HEK293 (cell line): ENCODE results near the gene RAB1A.
"Not testable (repeated sequence)": the region's sequence is repeated elsewhere in the genome, so short reads cannot be mapped to it uniquely, and the experiment has no call there.

Experiments
- CTCF ChIA-PET: fragments of 350-600 bp; formaldehyde crosslinking; extraction: SDS; loops from one replicate; lab custom pipeline; 2021; ENCODE audit warnings: antibody characterized with exemption; lab: Yijun Ruan, JAX
- POLR2A ChIA-PET: fragments of 300-600 bp; formaldehyde crosslinking; extraction: SDS; loops from one replicate; lab custom pipeline; 2020; ENCODE audit warnings: antibody characterized with exemption, inconsistent platforms; lab: Yijun Ruan, JAX
- H3K27ac ChIP-seq: fragments of 200-500 bp; sonication (Bioruptor generic); 2 replicates; pipeline ENCODE4 v1.5.1; 2014; ENCODE audit warnings: low read depth, low read length, control low read depth, inconsistent platforms; ENCODE audit errors: extremely low read depth
- H3K36me3 ChIP-seq, 2 experiments: fragments of 200-500 bp in 1 of 2; sonication (Bioruptor generic) in 1 of 2; 1 replicate in 1 of 2; 2 replicates in 1 of 2; pipeline ENCODE4 v1.5.1; 2014 to 2017; ENCODE audit warnings: inconsistent platforms in 2 of 2, low read length in 2 of 2; ENCODE audit not compliant: control insufficient read depth in 2 of 2, insufficient read depth in 1 of 2
- H3K4me1 ChIP-seq: fragments of 200-500 bp; sonication (Bioruptor generic); 2 replicates; pipeline ENCODE4 v1.5.1; 2014; ENCODE audit warnings: mild to moderate bottlenecking, low read length, inconsistent platforms; ENCODE audit not compliant: control insufficient read depth, insufficient read depth
- H3K4me3 ChIP-seq: 2 replicates; pipeline ENCODE4 v1.5.1; 2011; ENCODE audit warnings: low read depth, mild to moderate bottlenecking, control low read depth, low read length, moderate library complexity
- H3K9me3 ChIP-seq: fragments of 200-500 bp; sonication (Bioruptor generic); 2 replicates; pipeline ENCODE4 v1.5.1; 2014; ENCODE audit warnings: low read depth, low read length, inconsistent platforms; ENCODE audit not compliant: control insufficient read depth, insufficient read depth
- GLIS1 ChIP-seq: fragments of 450-650 bp; formaldehyde crosslinking; IDR thresholded peaks from 2 replicates; pipeline ENCODE4 v1.5.1; 2016; ENCODE audit warnings: missing biosample characterization, missing genetic modification characterization
- KLF9 ChIP-seq: fragments of 450-650 bp; formaldehyde crosslinking; IDR thresholded peaks from 2 replicates; pipeline ENCODE4 v1.5.1; 2016; ENCODE audit warnings: missing biosample characterization, missing genetic modification characterization, low read depth
- ZBTB1 ChIP-seq: fragments of 450-650 bp; formaldehyde crosslinking; IDR thresholded peaks from 2 replicates; pipeline ENCODE4 v1.5.1; 2016; ENCODE audit warnings: missing biosample characterization, missing genetic modification characterization
- ZBTB21 ChIP-seq: fragments of 450-650 bp; formaldehyde crosslinking; IDR thresholded peaks from 2 replicates; pipeline ENCODE4 v1.5.1; 2017; ENCODE audit warnings: missing biosample characterization, missing genetic modification characterization
- ZNF16 ChIP-seq: fragments of 450-650 bp; formaldehyde crosslinking; IDR thresholded peaks from 2 replicates; pipeline ENCODE4 v1.5.1; 2016; ENCODE audit warnings: low read depth, missing biosample characterization, missing genetic modification characterization
- ZNF248 ChIP-seq: fragments of 450-650 bp; formaldehyde crosslinking; IDR thresholded peaks from 2 replicates; pipeline ENCODE4 v1.5.1; 2017; ENCODE audit warnings: missing biosample characterization, missing genetic modification characterization
- ZNF302 ChIP-seq: fragments of 450-650 bp; formaldehyde crosslinking; IDR thresholded peaks from 2 replicates; pipeline ENCODE4 v1.5.1; 2016; ENCODE audit warnings: missing biosample characterization, missing genetic modification characterization, low read depth
- ZNF366 ChIP-seq: fragments of 450-650 bp; formaldehyde crosslinking; conservative IDR thresholded peaks from 2 replicates; pipeline ENCODE4 v1.5.1; 2016; ENCODE audit warnings: missing biosample characterization, missing genetic modification characterization
- ZNF501 ChIP-seq: fragments of 450-650 bp; formaldehyde crosslinking; IDR thresholded peaks from 2 replicates; pipeline ENCODE4 v1.5.1; 2016; ENCODE audit warnings: missing biosample characterization, missing genetic modification characterization
- ZNF623 ChIP-seq: fragments of 450-650 bp; formaldehyde crosslinking; IDR thresholded peaks from 2 replicates; pipeline ENCODE4 v1.5.1; 2016; ENCODE audit warnings: missing biosample characterization, missing genetic modification characterization
- ZNF768 ChIP-seq: fragments of 450-650 bp; formaldehyde crosslinking; IDR thresholded peaks from 2 replicates; pipeline ENCODE4 v1.5.1; 2018; ENCODE audit warnings: missing biosample characterization, mild to moderate bottlenecking, missing genetic modification characterization
- TF ChIP-seq, protein P1 (sequence below): fragments of 450-650 bp; formaldehyde crosslinking; IDR thresholded peaks from 2 replicates; pipeline ENCODE4 v1.5.1; 2017; ENCODE audit warnings: missing biosample characterization, missing genetic modification characterization
- TF ChIP-seq, protein P2 (sequence below): fragments of 450-650 bp; formaldehyde crosslinking; IDR thresholded peaks from 2 replicates; pipeline ENCODE4 v1.5.1; 2016; ENCODE audit warnings: missing biosample characterization, missing genetic modification characterization
- TF ChIP-seq, protein P3 (sequence below): fragments of 450-650 bp; formaldehyde crosslinking; IDR thresholded peaks from 2 replicates; pipeline ENCODE4; 2016; ENCODE audit warnings: missing biosample characterization, missing genetic modification characterization
- TF ChIP-seq, protein P4 (sequence below): fragments of 450-650 bp; formaldehyde crosslinking; IDR thresholded peaks from 2 replicates; pipeline ENCODE4 v1.5.1; 2017; ENCODE audit warnings: missing biosample characterization, missing genetic modification characterization
- TF ChIP-seq, protein P5 (sequence below): fragments of 450-650 bp; formaldehyde crosslinking; optimal IDR thresholded peaks from 2 replicates; pipeline ENCODE3; 2016; ENCODE audit warnings: missing biosample characterization, mild to moderate bottlenecking, missing genetic modification characterization
- TF ChIP-seq, protein P6 (sequence below): fragments of 450-650 bp; formaldehyde crosslinking; IDR thresholded peaks from 2 replicates; pipeline ENCODE4 v1.5.1; 2016; ENCODE audit warnings: missing biosample characterization, missing genetic modification characterization
- TF ChIP-seq, protein P7 (sequence below): fragments of 450-650 bp; formaldehyde crosslinking; IDR thresholded peaks from 2 replicates; pipeline ENCODE4 v1.5.1; 2017; ENCODE audit warnings: missing biosample characterization, missing genetic modification characterization

RAB1A gene

DNA sequence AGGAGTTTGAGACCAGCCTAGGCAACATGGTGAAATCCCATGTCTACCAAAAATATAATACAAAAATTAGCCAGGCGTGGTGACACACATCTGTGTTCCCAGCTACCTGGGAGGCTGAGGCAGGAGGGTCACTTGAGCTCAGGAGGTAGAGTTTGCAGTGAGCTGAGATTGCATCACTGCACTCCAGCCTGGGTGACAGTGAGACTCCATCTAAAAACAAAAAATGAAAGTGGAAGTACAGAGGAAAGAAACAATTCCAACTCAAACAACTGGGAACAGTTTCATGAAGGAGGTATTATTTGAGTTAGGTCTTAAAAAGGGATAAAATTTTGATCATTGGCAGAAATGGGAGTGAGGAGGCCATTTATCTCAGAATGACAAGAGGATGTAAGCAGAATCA lies 6.3 kb upstream of the RAB1A start (continued):
- TF ChIP-seq, protein P1, sequence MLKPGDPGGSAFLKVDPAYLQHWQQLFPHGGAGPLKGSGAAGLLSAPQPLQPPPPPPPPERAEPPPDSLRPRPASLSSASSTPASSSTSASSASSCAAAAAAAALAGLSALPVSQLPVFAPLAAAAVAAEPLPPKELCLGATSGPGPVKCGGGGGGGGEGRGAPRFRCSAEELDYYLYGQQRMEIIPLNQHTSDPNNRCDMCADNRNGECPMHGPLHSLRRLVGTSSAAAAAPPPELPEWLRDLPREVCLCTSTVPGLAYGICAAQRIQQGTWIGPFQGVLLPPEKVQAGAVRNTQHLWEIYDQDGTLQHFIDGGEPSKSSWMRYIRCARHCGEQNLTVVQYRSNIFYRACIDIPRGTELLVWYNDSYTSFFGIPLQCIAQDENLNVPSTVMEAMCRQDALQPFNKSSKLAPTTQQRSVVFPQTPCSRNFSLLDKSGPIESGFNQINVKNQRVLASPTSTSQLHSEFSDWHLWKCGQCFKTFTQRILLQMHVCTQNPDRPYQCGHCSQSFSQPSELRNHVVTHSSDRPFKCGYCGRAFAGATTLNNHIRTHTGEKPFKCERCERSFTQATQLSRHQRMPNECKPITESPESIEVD (tag by site-specific recombination): no peak
- TF ChIP-seq, protein P2, sequence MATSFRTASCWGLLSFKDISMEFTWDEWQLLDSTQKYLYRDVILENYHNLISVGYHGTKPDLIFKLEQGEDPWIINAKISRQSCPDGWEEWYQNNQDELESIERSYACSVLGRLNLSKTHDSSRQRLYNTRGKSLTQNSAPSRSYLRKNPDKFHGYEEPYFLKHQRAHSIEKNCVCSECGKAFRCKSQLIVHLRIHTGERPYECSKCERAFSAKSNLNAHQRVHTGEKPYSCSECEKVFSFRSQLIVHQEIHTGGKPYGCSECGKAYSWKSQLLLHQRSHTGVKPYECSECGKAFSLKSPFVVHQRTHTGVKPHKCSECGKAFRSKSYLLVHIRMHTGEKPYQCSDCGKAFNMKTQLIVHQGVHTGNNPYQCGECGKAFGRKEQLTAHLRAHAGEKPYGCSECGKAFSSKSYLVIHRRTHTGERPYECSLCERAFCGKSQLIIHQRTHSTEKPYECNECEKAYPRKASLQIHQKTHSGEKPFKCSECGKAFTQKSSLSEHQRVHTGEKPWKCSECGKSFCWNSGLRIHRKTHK (tag by site-specific recombination): no peak
- TF ChIP-seq GLIS1 (tag by site-specific recombination): peak; percentile 50
- TF ChIP-seq, all 188 proteins: peak for 1

DNA sequence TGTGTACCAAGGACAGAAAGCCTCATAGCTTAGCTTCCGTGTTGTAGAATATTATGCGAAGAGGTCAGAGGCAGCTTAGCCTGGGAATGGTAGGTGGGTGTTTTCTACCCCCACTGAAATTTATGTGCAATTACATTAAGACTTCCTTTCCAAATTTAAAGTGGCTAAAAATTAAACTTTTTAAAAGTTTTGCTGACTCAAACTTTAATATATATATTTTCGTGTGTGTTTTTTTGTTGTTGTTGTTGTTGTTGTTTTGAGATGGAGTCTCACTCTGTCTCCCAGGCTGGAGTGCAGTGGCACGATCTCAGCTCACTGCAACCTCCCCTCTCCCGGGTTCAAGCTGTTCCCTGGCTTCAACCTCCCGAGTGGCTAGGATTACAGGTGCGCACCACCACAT lies 4.3 kb upstream of the RAB1A start:
- ChIA-PET POLR2A (interaction anchor here (1.2 to 1.3 kb wide), 2 partner anchors 78 to 93 kb away, joined by 4 to 5 read pairs; partner anchors contain the start of genes ACTR2 and CEP68), CTCF (interaction anchor here (0.6 kb wide), 1 partner anchor 36 kb away, joined by 3 read pairs; no protein-coding TSS in a partner anchor)
- no peak overlapping the region for H3K4me3 ChIP-seq
- TF ChIP-seq ZNF366 (tag by site-specific recombination) (no peak), ZNF302 (tag by site-specific recombination) (no peak), ZNF768 (tag by site-specific recombination) (no peak), ZNF623 (no peak)
- TF ChIP-seq, protein P3, sequence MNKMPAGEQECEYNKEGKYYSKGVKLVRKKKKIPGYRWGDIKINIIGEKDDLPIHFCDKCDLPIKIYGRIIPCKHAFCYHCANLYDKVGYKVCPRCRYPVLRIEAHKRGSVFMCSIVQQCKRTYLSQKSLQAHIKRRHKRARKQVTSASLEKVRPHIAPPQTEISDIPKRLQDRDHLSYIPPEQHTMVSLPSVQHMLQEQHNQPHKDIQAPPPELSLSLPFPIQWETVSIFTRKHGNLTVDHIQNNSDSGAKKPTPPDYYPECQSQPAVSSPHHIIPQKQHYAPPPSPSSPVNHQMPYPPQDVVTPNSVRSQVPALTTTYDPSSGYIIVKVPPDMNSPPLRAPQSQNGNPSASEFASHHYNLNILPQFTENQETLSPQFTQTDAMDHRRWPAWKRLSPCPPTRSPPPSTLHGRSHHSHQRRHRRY: no peak
- TF ChIP-seq, protein P4, sequence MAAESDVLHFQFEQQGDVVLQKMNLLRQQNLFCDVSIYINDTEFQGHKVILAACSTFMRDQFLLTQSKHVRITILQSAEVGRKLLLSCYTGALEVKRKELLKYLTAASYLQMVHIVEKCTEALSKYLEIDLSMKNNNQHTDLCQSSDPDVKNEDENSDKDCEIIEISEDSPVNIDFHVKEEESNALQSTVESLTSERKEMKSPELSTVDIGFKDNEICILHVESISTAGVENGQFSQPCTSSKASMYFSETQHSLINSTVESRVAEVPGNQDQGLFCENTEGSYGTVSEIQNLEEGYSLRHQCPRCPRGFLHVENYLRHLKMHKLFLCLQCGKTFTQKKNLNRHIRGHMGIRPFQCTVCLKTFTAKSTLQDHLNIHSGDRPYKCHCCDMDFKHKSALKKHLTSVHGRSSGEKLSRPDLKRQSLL (tag by site-specific recombination): no peak
- H3K4me1 ChIP-seq: peaks cover 4% of the 10 kb centered on the region; the same call in 1 of the 2 replicates
- H3K9me3 ChIP-seq: no peaks in the 10 kb centered on the region
- H3K27ac ChIP-seq: no peak overlapping the region
- no peaks in the 10 kb centered on the region for H3K36me3 ChIP-seq

DNA sequence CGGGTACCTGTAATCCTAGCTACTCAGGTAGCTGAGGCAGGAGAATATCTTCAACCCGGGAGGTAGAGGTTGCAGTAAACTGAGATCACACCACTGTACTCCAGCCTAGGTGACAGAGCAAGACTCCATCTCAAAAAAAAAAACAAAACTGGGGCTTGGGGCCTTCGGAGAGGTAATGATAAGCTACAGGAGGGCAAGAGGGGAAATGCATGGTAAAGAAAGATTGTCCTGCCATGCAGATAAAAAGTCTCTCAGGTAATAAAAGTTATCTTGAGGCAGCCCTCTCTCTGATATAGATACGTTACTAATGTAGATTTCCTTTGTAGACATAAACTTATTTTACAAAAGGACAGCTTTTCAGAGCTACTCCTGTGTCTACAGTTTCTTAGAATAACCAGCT lies 3.7 kb upstream of the RAB1A start:
- ChIA-PET POLR2A (interaction anchor here (1.3 kb wide), 1 partner anchor 94 kb away, joined by 5 read pairs; the partner anchor contains the start of gene ACTR2), CTCF (interaction anchor here (0.6 kb wide), 1 partner anchor 37 kb away, joined by 3 read pairs; no protein-coding TSS in a partner anchor)
- TF ChIP-seq, protein P5, sequence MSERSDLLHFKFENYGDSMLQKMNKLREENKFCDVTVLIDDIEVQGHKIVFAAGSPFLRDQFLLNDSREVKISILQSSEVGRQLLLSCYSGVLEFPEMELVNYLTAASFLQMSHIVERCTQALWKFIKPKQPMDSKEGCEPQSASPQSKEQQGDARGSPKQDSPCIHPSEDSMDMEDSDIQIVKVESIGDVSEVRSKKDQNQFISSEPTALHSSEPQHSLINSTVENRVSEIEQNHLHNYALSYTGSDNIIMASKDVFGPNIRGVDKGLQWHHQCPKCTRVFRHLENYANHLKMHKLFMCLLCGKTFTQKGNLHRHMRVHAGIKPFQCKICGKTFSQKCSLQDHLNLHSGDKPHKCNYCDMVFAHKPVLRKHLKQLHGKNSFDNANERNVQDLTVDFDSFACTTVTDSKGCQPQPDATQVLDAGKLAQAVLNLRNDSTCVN (tag by site-specific recombination): no peak
- TF ChIP-seq, protein P6, sequence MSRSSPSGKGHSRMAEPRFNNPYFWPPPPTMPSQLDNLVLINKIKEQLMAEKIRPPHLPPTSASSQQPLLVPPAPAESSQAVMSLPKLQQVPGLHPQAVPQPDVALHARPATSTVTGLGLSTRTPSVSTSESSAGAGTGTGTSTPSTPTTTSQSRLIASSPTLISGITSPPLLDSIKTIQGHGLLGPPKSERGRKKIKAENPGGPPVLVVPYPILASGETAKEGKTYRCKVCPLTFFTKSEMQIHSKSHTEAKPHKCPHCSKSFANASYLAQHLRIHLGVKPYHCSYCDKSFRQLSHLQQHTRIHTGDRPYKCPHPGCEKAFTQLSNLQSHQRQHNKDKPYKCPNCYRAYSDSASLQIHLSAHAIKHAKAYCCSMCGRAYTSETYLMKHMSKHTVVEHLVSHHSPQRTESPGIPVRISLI: 0 out of 2 replicates have a peak, but pooled peaks have one; percentile 15
- no peak for TF ChIP-seq ZNF16 (tag by site-specific recombination)
- TF ChIP-seq ZBTB21: no peak
- no peak for TF ChIP-seq ZBTB1 (tag by site-specific recombination)
- TF ChIP-seq, protein P7, sequence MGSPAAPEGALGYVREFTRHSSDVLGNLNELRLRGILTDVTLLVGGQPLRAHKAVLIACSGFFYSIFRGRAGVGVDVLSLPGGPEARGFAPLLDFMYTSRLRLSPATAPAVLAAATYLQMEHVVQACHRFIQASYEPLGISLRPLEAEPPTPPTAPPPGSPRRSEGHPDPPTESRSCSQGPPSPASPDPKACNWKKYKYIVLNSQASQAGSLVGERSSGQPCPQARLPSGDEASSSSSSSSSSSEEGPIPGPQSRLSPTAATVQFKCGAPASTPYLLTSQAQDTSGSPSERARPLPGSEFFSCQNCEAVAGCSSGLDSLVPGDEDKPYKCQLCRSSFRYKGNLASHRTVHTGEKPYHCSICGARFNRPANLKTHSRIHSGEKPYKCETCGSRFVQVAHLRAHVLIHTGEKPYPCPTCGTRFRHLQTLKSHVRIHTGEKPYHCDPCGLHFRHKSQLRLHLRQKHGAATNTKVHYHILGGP (tag by site-specific recombination): no peak
- TF ChIP-seq ZNF248: no peak
- no peak for TF ChIP-seq ZNF501 (tag by site-specific recombination)
- no peak for TF ChIP-seq KLF9
- TF ChIP-seq, all 188 proteins: peak for 1

DNA sequence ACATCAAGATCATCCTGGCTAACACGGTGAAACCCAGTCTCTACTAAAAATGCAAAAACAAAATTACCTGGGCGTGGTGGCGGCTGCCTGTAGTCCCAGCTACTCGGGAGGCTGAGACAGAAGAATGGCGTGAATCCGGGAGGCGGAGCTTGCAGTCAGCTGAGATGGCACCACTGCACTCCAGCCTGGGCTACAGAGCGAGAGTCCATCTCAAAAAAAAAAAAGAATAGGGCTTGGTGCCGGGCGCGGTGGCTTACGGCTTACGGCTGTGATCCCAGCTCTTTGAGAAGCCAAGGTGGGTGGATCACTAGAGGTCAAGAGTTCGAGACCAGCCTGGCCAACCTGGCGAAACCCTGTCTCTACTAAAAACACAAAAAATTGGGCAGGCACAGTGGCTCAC lies 3.0 kb upstream of the RAB1A start:
- CTCF ChIA-PET, H3K27ac ChIP-seq, H3K4me1 ChIP-seq, H3K4me3 ChIP-seq, H3K9me3 ChIP-seq, H3K36me3 ChIP-seq: not testable (repeated sequence)
- POLR2A ChIA-PET: interaction anchor here (0.6 kb wide), 2 partner anchors 51 to 95 kb away, joined by 3 to 5 read pairs; partner anchors contain the start of gene ACTR2

More for the DNA sequence above, 3.7 kb upstream of the RAB1A start:
- Histone ChIP-seq H3K27ac (no peak overlapping the region), H3K4me1 (peaks cover 6% of the 10 kb centered on the region; the same call in 1 of the 2 replicates), H3K36me3 (no peaks in the 10 kb centered on the region), H3K9me3 (no peaks in the 10 kb centered on the region), H3K4me3 (no peak overlapping the region)
